Panc1 (cell line): ENCODE results near the gene IL21R. TPM values are rescaled to one million over a fixed set of nuclear protein-coding genes. Genes with fewer than 3 reads are reported as not detected.

Source experiments
- ATAC-seq: fragments of 200-7000 bp; cut with Tn5 transposase; 2 replicates; pipeline ENCODE4 v1.9.1; 2020; ENCODE audit warnings: mild to moderate bottlenecking, moderate library complexity
- BruUV-seq: library from RNA; stranded (reverse); fragments of 400-500 nt; replicated peaks from 2 replicates; lab custom pipeline; 2021; lab: Mats Ljungman, UMichigan
- CTCF ChIA-PET: fragments of 300-600 bp; sonication (Branson Sonifier 250); formaldehyde crosslinking; loops from one replicate; lab custom pipeline; 2022; ENCODE audit warnings: antibody characterized with exemption; lab: Charles Lee
- POLR2A ChIA-PET: fragments of 300-600 bp; sonication (Branson Sonifier 250); formaldehyde crosslinking; loops from one replicate; lab custom pipeline; 2022; ENCODE audit warnings: antibody characterized with exemption; lab: Charles Lee
- DNase-seq: peaks from one replicate; pipeline ENCODE4 v3.0.0-alpha.2; 2010; ENCODE audit warnings: low read depth, low spot score
- H3K27ac ChIP-seq: 2 replicates; pipeline ENCODE4 v1.5.1; 2011; ENCODE audit warnings: mild to moderate bottlenecking, low read length, inconsistent platforms
- H3K27me3 ChIP-seq: fragments of 200-500 bp; sonication (Bioruptor generic); 2 replicates; pipeline ENCODE4 v1.6.0; 2014; ENCODE audit warnings: low read length, inconsistent platforms; ENCODE audit not compliant: control insufficient read depth, insufficient read depth
- H3K36me3 ChIP-seq: fragments of 200-500 bp; sonication (Bioruptor generic); 2 replicates; pipeline ENCODE4 v1.5.1; 2014; ENCODE audit warnings: inconsistent platforms, mild to moderate bottlenecking, low read length, moderate library complexity; ENCODE audit not compliant: control insufficient read depth, insufficient read depth
- H3K4me1 ChIP-seq: 2 replicates; pipeline ENCODE4 v1.5.1; 2011; ENCODE audit warnings: inconsistent platforms, mild to moderate bottlenecking, low read length, moderate library complexity; ENCODE audit not compliant: control insufficient read depth, insufficient read depth
- H3K4me3 ChIP-seq, 2 experiments: 2 replicates each; pipeline ENCODE4 v1.5.1; 2011 to 2012; ENCODE audit warnings: low read depth in 2 of 2, low read length in 2 of 2, mild to moderate bottlenecking in 2 of 2, inconsistent platforms in 1 of 2, moderate library complexity in 1 of 2
- H3K9me3 ChIP-seq: fragments of 200-500 bp; sonication (Bioruptor generic); 2 replicates; pipeline ENCODE4 v1.5.1; 2014; ENCODE audit warnings: low read depth, mild to moderate bottlenecking, inconsistent platforms, low read length, moderate library complexity; ENCODE audit not compliant: control insufficient read depth, insufficient read depth
- CTCF ChIP-seq: fragments of 450-650 bp; IDR thresholded peaks from 2 replicates; pipeline ENCODE4 v1.5.1; 2017; ENCODE audit warnings: mild to moderate bottlenecking
- POLR2AphosphoS5 ChIP-seq: IDR thresholded peaks from 2 replicates; pipeline ENCODE4 v1.6.1; 2012; ENCODE audit warnings: mild to moderate bottlenecking, low read depth, low read length, moderate library complexity
- REST ChIP-seq, 2 experiments: IDR thresholded peaks; 2 replicates each; pipeline ENCODE4 v1.6.1; 2011 to 2012; ENCODE audit warnings: low read depth in 2 of 2, control low read depth in 1 of 2, low read length in 1 of 2, mild to moderate bottlenecking in 1 of 2, moderate library complexity in 1 of 2; ENCODE audit not compliant: insufficient read depth in 1 of 2
- SIN3A ChIP-seq: IDR thresholded peaks from 2 replicates; pipeline ENCODE4 v1.6.1; 2012; ENCODE audit warnings: low read depth, mild to moderate bottlenecking, low read length, moderate library complexity, borderline replicate concordance; ENCODE audit not compliant: insufficient read depth
- TCF7L2 ChIP-seq: IDR thresholded peaks from 2 replicates; pipeline ENCODE4 v1.6.1; 2011; ENCODE audit warnings: mild to moderate bottlenecking, low read depth, low read length, inconsistent platforms
- in situ Hi-C: cut with HindIII; loops from 2 replicates; pipeline ENCODE4 v1.10.0; 2016; ENCODE audit warnings: low sequenced_read_pairs, low pct_unique_long_range_greater_than_20kb
- intact Hi-C: fragments of 100-400 bp; cut with micrococcal nuclease; formaldehyde crosslinking; loops from one replicate; pipeline ENCODE4 v1.10.0; 2022; ENCODE audit not compliant: unreplicated experiment
- total RNA-seq: library from RNA; stranded (reverse); gene quantifications from one replicate; pipeline ENCODE4 v1.2.1, GENCODE V29; 2021; ENCODE audit not compliant: unreplicated experiment

Gene IL21R
- total RNA-seq, 1 experiment from 2014 or later: 0.10 TPM

- POLR2A ChIA-PET: interaction anchor here (0.6 kb wide), 1 partner anchor 44 kb away, joined by 3 read pairs; no protein-coding TSS in a partner anchor
- in situ Hi-C loops: no loop called here
Observed at GRCh38 chr16:27405546-27406451, 3.8 kb downstream of the IL21R start.

More at GRCh38 chr16:27405546-27406451, 3.8 kb downstream of the IL21R start:
- DNase-seq: no peak
- no peaks in the 10 kb centered on the region for H3K4me1 ChIP-seq
- H3K9me3 ChIP-seq: no peaks in the 10 kb centered on the region
- no peak overlapping the region for H3K27ac ChIP-seq
- CTCF ChIA-PET: no interaction called here
- BruUV-seq: no TSS peak
- no peaks in the 10 kb centered on the region for H3K36me3 ChIP-seq
- TF ChIP-seq CTCF (no peak), SIN3A (no peak), TCF7L2 (no peak), REST (IDR thresholded peaks at IDR 0.05; ENCODE audit: insufficient read depth in 1 of 2, low read depth in 2 of 2, low read length in 1 of 2) (no peak), POLR2AphosphoS5 (no peak)
- H3K27me3 ChIP-seq: no peaks in the 10 kb centered on the region; the same call in 1 of the 2 replicates
- no peak overlapping the region for H3K4me3 ChIP-seq
- ATAC-seq: 0 out of 2 replicates have a peak, but pooled peaks have one; percentile 42
- intact Hi-C loops: no loop called here
